Measurements from ENCODE around the gene ABCB11.

Gene ABCB11

GRCh38 chr2:168956392-168956791 is 74.7 kb downstream of the ABCB11 start:
- H3K9me3 ChIP-seq, result no peaks in the 10 kb centered on the region
- no peaks in the 10 kb centered on the region for H3K4me1 ChIP-seq
- no peak overlapping the region for H3K4me3 ChIP-seq
- no peak overlapping the region for H3K27ac ChIP-seq
- H3K27me3 ChIP-seq, result no peaks in the 10 kb centered on the region
- TF ChIP-seq CTCF (IDR thresholded peaks at IDR 0.05), result no peak
- H3K36me3 ChIP-seq, result no peaks in the 10 kb centered on the region
- DNase-seq, result no peak
- intact Hi-C loops (cut with DNase I; ENCODE audit: low total_unique reads), result no loop called here

- no peak for TF ChIP-seq CTCF (IDR thresholded peaks at IDR 0.05)
- DNase-seq, result no peak
- Histone ChIP-seq H3K4me1 (no peaks in the 10 kb centered on the region), H3K27me3 (no peaks in the 10 kb centered on the region), H3K27ac (no peak overlapping the region), H3K36me3 (no peaks in the 10 kb centered on the region), H3K9me3 (no peaks in the 10 kb centered on the region), H3K4me3 (no peak overlapping the region)
- intact Hi-C loops (cut with DNase I; ENCODE audit: low total_unique reads), result no loop called here
Measured at GRCh38 chr2:168955321-168955720, 75.8 kb downstream of the ABCB11 start.

- no peak for DNase-seq
- TF ChIP-seq CTCF (IDR thresholded peaks at IDR 0.05), result no peak
Measured at GRCh38 chr2:168954256-168954655, 76.9 kb downstream of the ABCB11 start.

GRCh38 chr2:168952424-168952823 is 78.7 kb downstream of the ABCB11 start:
- intact Hi-C loops (cut with DNase I; ENCODE audit: low total_unique reads), result no loop called here
- Histone ChIP-seq H3K4me3 (no peak overlapping the region), H3K27me3 (no peaks in the 10 kb centered on the region), H3K27ac (no peak overlapping the region), H3K9me3 (no peaks in the 10 kb centered on the region), H3K36me3 (no peaks in the 10 kb centered on the region), H3K4me1 (no peaks in the 10 kb centered on the region)
- TF ChIP-seq CTCF (IDR thresholded peaks at IDR 0.05), result no peak
- no peak for DNase-seq

More at GRCh38 chr2:168954256-168954655, 76.9 kb downstream of the ABCB11 start:
- no peak overlapping the region for H3K4me3 ChIP-seq
- H3K9me3 ChIP-seq, result no peaks in the 10 kb centered on the region
- H3K36me3 ChIP-seq, result no peaks in the 10 kb centered on the region
- H3K4me1 ChIP-seq, result no peaks in the 10 kb centered on the region
- H3K27me3 ChIP-seq, result no peaks in the 10 kb centered on the region
- intact Hi-C loops (cut with DNase I; ENCODE audit: low total_unique reads), result no loop called here
- no peak overlapping the region for H3K27ac ChIP-seq

GRCh38 chr2:168951871-168952270 is 79.3 kb downstream of the ABCB11 start:
- Histone ChIP-seq H3K9me3 (no peaks in the 10 kb centered on the region), H3K4me1 (no peaks in the 10 kb centered on the region), H3K27me3 (no peaks in the 10 kb centered on the region), H3K27ac (no peak overlapping the region), H3K36me3 (no peaks in the 10 kb centered on the region), H3K4me3 (no peak overlapping the region)
- intact Hi-C loops (cut with DNase I; ENCODE audit: low total_unique reads), result no loop called here
- no peak for DNase-seq
- TF ChIP-seq CTCF (IDR thresholded peaks at IDR 0.05), result no peak

- H3K4me3 ChIP-seq, result no peak overlapping the region
- no peak for DNase-seq
- H3K27ac ChIP-seq, result no peak overlapping the region
- H3K4me1 ChIP-seq, result no peaks in the 10 kb centered on the region
- intact Hi-C loops (cut with DNase I; ENCODE audit: low total_unique reads), result no loop called here
- H3K9me3 ChIP-seq, result no peaks in the 10 kb centered on the region
- H3K27me3 ChIP-seq, result no peaks in the 10 kb centered on the region
- no peaks in the 10 kb centered on the region for H3K36me3 ChIP-seq
- no peak for TF ChIP-seq CTCF (IDR thresholded peaks at IDR 0.05)
Measured at GRCh38 chr2:168949324-168949723, 81.8 kb downstream of the ABCB11 start.

Measured in tibial artery (tissue), 4 donors.